Ishikawa (cell line): ENCODE results near the gene CCR5.
A peak's percentile ranks its signal among the peaks of the same experiment; 100 is the strongest.

Experiments
- CEBPB ChIP-seq: IDR thresholded peaks from 2 replicates; pipeline ENCODE4 v1.6.1; 2012
- CREB1 ChIP-seq: IDR thresholded peaks from 2 replicates; pipeline ENCODE4 v1.6.1; 2012; ENCODE audit warnings: low read depth
- EGR1 ChIP-seq: IDR thresholded peaks from 2 replicates; pipeline ENCODE4 v1.6.1; 2012
- EP300 ChIP-seq: IDR thresholded peaks from 2 replicates; pipeline ENCODE4 v1.6.1; 2012; ENCODE audit warnings: borderline replicate concordance
- FOXM1 ChIP-seq: IDR thresholded peaks from 2 replicates; pipeline ENCODE4 v1.6.1; 2012; ENCODE audit warnings: low read depth, borderline replicate concordance
- MAX ChIP-seq: IDR thresholded peaks from 2 replicates; pipeline ENCODE4 v1.6.1; 2012
- NFIC ChIP-seq: IDR thresholded peaks from 2 replicates; pipeline ENCODE4 v1.6.1; 2012
- RAD21 ChIP-seq: IDR thresholded peaks from 2 replicates; pipeline ENCODE4 v1.6.1; 2012; ENCODE audit warnings: low read depth
- REST ChIP-seq: IDR thresholded peaks from 2 replicates; pipeline ENCODE4 v1.6.1; 2012; ENCODE audit warnings: low read depth, mild to moderate bottlenecking
- TAF1 ChIP-seq: IDR thresholded peaks from 2 replicates; pipeline ENCODE4 v1.6.1; 2012; ENCODE audit warnings: low read depth, mild to moderate bottlenecking
- TCF12 ChIP-seq: IDR thresholded peaks from 2 replicates; pipeline ENCODE4 v1.6.1; 2012; ENCODE audit warnings: low read depth
- TEAD4 ChIP-seq: IDR thresholded peaks from 2 replicates; pipeline ENCODE4 v1.6.1; 2012
- USF1 ChIP-seq: IDR thresholded peaks from 2 replicates; pipeline ENCODE4 v1.6.1; 2012
- YY1 ChIP-seq: IDR thresholded peaks from 2 replicates; pipeline ENCODE4 v1.6.1; 2012; ENCODE audit warnings: low read depth
- ZBTB7A ChIP-seq: IDR thresholded peaks from 2 replicates; pipeline ENCODE4 v1.6.1; 2012; ENCODE audit warnings: low read depth

The CCR5 gene

GRCh38 chr3:46367811-46368210, 2.9 kb upstream of the CCR5 start:
- TF ChIP-seq RAD21 (no peak), ZBTB7A (no peak), TAF1 (no peak), YY1 (no peak), EP300 (no peak), CREB1 (no peak), TEAD4 (no peak), EGR1 (no peak), MAX (no peak), REST (no peak), USF1 (no peak)

- TF ChIP-seq TAF1, result no peak
- no peak for TF ChIP-seq TCF12
- TF ChIP-seq EP300, result no peak
- no peak for TF ChIP-seq REST
- no peak for TF ChIP-seq NFIC
- TF ChIP-seq RAD21, result peak; percentile 40
- TF ChIP-seq USF1, result no peak
Observed at GRCh38 chr3:46368569-46368968, 2.2 kb upstream of the CCR5 start.

GRCh38 chr3:46369151-46369550, 1.6 kb upstream of the CCR5 start:
- TF ChIP-seq CREB1 (no peak), RAD21 (no peak), MAX (no peak), NFIC (no peak), REST (no peak), FOXM1 (no peak), ZBTB7A (no peak), EP300 (no peak), TEAD4 (no peak), TCF12 (no peak), YY1 (no peak), CEBPB (no peak), TAF1 (no peak), EGR1 (no peak)

- no peak for TF ChIP-seq CEBPB
- TF ChIP-seq CREB1, result no peak
- no peak for TF ChIP-seq USF1
- TF ChIP-seq TCF12, result no peak
- no peak for TF ChIP-seq ZBTB7A
- TF ChIP-seq FOXM1, result no peak
- TF ChIP-seq REST, result no peak
- no peak for TF ChIP-seq EGR1
- TF ChIP-seq NFIC, result no peak
- TF ChIP-seq RAD21, result no peak
- no peak for TF ChIP-seq EP300
- TF ChIP-seq TAF1, result no peak
- no peak for TF ChIP-seq MAX
- no peak for TF ChIP-seq YY1
- no peak for TF ChIP-seq TEAD4
Observed at GRCh38 chr3:46369675-46370132, 1.0 kb upstream of the CCR5 start.
